GM21619 (cell line): Measurements from ENCODE around the gene ADAMTS7.
"Not testable (repeated sequence)": the region's sequence is repeated elsewhere in the genome, so short reads cannot be mapped to it uniquely, and the experiment has no call there.

Experiments used
- ATAC-seq: cut with Tn5 transposase; IDR thresholded peaks from one replicate; pipeline ENCODE4 v1.9.1; 2021; ENCODE audit not compliant: unreplicated experiment

Gene ADAMTS7

DNA sequence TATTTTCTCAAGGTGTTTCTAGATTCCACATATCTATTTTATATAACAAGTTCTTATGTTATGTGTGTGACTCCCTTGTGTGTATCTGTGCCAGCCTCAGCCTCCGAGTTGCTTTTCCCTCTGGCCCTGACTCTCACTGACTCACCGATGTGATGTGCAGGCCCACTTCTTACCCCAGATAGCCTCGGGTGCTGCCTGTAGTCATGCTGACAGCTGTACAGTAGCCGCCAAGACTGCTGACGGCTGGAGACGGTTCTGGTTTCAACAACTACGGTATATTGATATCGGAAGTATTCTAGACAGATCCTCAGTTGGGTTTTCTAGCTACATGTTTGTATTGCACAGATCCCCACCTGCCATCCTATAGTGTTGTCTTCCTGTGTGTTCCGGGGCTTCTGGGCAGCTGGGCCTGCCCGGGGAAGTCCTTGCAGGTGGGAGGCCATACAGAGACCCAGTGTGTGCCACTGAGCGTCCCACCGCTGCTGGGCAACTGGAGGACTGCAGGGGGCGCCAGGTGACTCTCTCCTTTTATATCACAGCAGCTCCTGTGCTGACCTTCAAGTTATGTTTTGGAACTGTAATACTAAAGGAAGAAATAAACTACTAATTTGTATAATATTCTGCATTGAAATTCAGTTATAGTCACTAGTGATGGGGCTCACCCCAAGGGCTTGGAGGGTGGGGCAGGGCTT is 55.2 kb downstream of the ADAMTS7 start:
- ATAC-seq, result not testable (repeated sequence)

DNA sequence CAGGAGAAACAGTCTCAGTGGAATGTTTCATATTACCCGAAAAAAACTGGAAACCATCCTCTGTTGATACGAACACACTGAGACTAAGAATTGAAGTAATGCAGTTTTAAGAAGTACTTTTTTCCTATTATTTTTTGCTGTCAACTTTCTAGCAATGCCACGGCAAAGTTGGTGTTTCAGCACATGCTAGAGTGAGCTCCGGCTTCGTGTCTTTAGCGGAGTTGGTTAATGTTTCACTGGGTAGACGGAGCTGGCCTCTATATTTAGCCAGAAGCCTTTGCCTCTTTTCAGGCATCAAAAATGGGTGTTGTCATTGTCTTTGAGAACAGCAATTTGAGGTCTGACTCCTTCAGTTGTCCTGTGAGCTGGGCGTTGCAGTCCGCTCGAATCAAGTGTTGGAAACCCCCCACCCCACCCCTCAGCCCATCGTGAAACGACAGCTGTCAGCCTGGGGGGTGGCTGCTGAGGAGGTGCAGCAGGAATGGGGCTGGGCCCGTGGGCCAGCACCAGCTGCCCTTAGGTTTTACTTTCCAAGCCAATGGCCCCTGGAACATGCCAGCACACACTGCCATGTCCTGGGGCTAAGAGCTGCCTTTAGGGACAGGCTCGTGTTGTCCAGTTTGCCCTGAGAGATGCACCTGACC is 56.5 kb downstream of the ADAMTS7 start:
- not testable (repeated sequence) for ATAC-seq

- not testable (repeated sequence) for ATAC-seq
Observed at GRCh38 chr15:78753751-78754535, 57.3 kb downstream of the ADAMTS7 start.

- not testable (repeated sequence) for ATAC-seq
Observed at GRCh38 chr15:78753359-78753659, 58.0 kb downstream of the ADAMTS7 start.

DNA sequence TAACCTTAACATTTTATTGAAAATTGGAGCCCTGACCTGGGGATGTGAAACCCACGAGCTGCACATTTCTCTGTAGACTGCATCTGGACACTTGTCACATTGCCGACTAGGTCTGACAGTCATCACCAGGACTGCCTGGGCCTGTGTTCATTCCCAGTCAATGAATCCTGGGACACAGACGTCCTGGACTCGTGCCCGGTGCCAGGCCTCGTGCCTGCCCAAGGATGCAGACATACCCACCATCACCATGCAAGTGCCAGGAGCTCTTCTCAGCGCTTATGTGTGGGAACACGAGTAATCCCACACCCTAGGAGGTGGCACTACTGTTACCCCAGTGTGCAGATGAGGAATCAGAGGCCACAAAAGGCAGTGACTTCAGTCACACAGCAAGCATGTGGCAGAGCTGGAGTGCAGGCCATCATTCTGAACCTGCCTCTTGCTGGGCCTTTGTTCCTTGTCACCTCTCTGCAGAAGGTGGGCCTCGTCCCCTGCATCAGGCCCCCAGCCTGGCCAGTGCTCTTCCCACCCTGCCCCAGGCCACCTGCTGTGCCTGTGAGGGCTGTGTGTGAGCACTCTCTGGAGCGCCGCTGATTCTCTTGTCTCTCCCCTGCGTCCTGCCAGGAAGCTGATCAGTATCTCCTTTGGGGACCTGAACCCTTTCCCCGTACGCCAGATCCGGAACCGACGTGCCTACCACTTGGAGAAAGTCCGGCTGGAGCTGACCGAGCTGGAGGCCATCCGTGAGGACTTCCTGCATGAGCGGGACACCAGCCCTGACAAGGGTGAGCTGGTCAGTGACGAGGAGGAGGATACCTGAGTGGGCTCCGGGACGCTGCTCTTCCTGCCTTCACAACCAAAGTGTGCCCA is 58.5 kb downstream of the ADAMTS7 start:
- ATAC-seq, result no peak

- ATAC-seq, result no peak
Observed at GRCh38 chr15:78751602-78751979, 59.7 kb downstream of the ADAMTS7 start.

DNA sequence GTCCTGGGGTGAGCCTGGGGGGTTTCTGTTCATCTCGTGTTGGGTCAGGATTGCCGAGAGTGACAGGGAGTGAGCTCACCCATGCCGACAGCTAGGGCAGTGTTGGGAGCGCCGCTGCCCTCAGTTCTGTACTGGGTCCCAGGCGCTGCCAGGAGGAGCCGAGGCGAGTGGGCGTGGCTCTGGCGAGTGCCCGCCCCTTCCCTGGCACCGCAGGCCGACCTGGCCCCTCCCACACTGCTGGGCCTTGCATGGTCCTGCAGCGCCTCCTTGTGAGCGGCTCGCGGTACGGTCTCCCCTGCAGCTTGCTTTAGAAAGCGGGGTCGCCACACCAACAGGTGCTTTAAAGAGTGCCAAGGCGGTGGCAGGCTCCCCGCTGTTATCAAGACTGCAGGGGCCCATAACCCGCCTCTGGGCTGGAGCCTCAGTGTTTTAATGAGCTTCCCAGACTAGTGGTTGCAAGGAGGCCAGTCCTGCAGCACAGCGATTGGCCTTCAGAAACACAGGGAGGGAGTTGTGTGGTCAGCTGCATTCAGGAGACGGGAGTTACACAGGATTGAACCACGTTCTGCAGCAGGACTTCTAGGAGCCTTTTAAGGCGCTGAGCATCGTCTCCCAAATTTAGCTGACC is 60.2 kb downstream of the ADAMTS7 start:
- ATAC-seq, result peak; percentile 91

DNA sequence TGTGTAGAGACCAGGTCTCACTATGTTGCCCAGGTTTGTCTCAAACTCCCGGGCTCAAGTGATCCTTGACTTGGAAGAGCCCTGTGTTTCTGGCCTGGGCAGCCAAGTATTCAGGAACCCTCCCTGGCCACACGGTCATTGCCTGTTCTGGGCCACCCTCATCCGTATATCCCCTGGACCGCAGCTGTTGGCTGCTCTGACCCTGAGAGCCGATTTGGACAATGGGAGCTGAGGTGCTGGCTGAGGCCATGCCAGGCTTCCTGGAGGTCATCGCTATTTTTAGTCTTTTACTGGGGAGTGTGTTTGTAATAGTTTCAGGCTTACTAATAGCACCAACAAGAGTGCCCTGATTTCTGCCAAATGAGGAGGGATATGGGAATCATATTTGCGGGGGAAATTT is 60.7 kb downstream of the ADAMTS7 start:
- no peak for ATAC-seq

DNA sequence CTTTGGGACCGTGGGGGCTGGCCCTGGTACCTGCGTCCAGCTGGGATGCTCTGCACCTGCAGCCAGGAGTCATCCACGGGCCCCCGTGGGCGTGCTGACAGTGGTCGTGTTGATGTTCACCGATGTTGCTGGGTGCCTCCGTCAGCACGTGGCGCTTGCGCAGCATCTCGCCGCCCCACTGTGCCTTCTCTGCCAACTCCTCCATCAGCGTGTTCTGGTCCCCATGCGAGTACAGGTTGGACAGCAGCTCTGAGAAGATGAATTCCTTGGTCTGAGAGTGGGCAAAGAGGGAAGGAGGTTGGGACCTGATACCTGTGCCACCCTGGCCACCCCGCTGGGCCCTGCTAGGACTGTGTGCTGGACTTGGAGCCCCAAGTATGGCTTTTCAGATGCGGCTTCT is 61.4 kb downstream of the ADAMTS7 start:
- ATAC-seq, result no peak

GRCh38 chr15:78747877-78748276 is 63.4 kb downstream of the ADAMTS7 start:
- not testable (repeated sequence) for ATAC-seq

DNA sequence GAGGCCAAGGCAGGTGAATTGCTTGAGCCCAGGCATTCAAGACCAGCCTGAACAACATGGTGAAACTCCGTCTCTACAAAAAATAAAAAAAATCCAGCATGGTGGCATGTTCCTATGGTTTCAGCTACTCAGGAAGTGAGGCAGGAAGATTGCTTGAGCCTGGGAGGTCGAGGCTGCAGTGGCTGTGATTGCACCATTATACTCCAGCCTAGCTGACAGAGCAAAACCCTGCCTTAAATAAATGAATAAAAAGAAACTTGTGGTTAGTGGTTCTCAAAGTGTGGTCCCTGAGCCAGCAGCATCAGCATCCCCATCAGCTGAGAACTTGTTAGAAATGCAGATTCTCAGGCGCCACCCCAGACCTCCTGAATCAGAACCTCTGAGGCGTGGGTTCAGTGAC is 69.6 kb downstream of the ADAMTS7 start:
- ATAC-seq, result not testable (repeated sequence)

DNA sequence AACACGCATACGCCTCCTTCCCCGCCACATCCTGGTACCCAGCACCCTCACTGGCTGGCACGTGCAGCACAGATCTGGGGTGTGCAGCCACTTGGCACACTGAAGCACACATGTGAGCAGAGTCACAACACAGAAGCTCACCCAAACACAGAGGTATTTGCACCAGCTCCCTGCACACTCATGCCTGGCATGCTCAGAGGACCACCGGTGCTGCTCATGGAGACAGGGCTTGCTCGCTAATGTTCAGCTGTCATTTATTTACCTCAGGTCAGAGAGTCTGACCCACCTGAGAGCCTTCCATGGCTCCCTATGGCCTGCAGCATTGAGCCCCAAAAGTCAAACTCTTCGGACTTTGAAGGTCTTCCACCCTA is 70.4 kb downstream of the ADAMTS7 start:
- ATAC-seq, result no peak

DNA sequence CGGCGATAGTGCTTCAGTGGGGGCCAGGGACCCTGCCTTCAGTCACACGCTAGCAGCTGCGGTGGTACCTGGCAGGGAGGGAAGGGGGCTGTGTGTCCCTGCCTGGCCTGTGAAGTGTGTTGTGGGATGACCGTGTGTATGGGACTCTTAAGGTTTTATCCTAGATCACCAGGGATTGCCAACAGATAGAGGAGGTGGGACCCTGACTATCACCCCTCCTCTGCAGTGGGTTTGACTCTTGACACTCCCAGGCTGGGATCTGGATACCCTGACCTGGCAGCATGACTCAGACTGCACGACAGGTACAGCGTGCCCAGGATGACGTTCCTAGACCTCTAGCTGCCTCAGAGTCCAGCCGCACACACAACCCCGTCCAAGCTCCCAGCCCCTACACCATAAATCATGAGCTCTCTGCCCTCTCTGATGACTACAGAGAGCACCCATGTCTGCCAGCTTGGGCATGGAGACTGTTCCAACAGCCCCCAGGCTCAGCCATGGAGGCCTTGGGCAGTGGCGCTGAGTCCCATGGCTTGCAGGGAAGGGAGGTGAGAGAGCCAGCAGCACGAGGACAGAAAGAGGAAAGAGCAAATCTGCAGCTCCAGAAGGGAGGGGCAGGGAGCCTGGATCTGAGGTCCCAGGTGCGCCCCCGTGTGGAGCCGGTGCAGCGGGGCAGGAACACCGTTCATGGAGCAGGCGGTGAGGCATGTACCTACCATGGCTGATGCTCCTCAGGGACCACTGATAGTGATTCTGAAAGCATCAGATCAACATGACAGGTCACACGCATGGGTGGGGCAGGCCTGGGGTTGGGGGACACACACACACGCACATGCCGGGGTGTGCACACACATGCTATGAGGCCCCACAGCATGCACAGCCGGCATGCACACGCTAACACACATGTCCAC is 71.0 kb downstream of the ADAMTS7 start:
- no peak for ATAC-seq

GRCh38 chr15:78739206-78739605 is 72.1 kb downstream of the ADAMTS7 start:
- ATAC-seq, result no peak

GRCh38 chr15:78737931-78738558 is 73.2 kb downstream of the ADAMTS7 start:
- ATAC-seq, result not testable (repeated sequence)

DNA sequence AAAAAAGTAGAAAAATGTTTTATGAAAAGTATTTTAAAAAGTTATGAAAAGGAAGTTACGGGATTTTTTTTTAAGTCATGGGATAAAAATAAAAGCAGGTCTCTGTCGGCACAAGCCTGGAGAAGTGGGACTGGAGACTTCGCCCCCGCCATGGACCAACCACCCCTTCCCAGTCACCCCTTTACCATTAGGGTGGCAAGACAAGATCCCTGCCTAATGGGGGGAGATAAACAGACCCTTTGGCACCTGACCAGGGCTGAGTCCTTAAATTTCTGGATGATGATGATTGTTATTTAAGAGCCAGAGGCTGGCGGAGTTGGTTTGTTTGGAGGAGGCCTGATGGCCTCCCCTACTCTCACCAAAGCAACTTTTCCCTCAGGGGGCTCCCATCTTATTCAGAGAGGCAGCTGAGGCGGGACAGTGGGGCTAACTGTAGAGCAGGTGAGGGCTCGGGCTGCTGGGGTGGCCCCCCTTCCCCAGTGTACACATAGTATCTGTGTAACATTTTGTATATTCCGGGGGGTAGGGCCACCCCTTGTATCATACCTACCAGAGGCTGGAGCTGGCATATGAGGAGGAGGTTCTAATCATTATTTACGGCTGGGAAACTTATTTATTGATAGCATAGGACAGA is 74.0 kb downstream of the ADAMTS7 start:
- no peak for ATAC-seq

DNA sequence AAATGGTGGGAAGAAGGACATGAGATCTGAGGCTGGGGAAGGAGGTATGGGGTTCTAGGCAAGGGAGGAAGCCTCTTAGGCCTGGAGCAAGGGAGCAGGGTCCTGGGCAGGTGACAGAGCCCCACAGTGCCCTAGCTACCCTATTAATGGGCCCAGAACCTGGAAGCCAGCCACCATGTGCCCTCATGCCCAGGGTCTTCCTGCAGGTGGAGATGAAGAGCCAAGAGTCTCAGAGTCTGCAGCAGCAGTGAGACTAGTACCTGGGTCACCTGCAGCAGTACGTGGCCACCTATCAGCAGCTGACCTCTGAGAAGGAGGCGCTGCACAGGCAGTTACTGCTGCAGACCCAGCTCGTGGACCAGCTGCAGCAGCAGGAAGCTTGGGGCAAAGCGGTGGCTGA is 75.0 kb downstream of the ADAMTS7 start:
- not testable (repeated sequence) for ATAC-seq

- no peak for ATAC-seq
Observed at GRCh38 chr15:78734451-78735064, 76.7 kb downstream of the ADAMTS7 start.
